GM06990 (cell line): ENCODE measurements around the gene CALCA.

ENCODE experiments used
- DNase-seq: peaks from one replicate; pipeline ENCODE4 v3.0.0-alpha.2; 2011; ENCODE audit not compliant: insufficient read length; ENCODE audit errors: extremely low read depth
- H3K27me3 ChIP-seq: replicated peaks from 2 replicates; pipeline ENCODE4 v1.6.0; 2011; ENCODE audit warnings: low read length; ENCODE audit not compliant: control insufficient read depth, insufficient read depth
- H3K36me3 ChIP-seq: 2 replicates; pipeline ENCODE4 v1.5.1; 2011; ENCODE audit warnings: low read length; ENCODE audit not compliant: control insufficient read depth, insufficient read depth
- H3K4me3 ChIP-seq: replicated peaks from 2 replicates; pipeline ENCODE4 v1.5.1; 2011; ENCODE audit warnings: low read depth, mild to moderate bottlenecking, control low read depth, low read length
- TF ChIP-seq, protein P1 (sequence below): IDR thresholded peaks from 2 replicates; pipeline ENCODE4 v1.5.1; 2011; ENCODE audit warnings: low read length, control low read depth, mild to moderate bottlenecking, inconsistent platforms; ENCODE audit not compliant: insufficient read depth, poor library complexity, severe bottlenecking

The CALCA gene

DNA sequence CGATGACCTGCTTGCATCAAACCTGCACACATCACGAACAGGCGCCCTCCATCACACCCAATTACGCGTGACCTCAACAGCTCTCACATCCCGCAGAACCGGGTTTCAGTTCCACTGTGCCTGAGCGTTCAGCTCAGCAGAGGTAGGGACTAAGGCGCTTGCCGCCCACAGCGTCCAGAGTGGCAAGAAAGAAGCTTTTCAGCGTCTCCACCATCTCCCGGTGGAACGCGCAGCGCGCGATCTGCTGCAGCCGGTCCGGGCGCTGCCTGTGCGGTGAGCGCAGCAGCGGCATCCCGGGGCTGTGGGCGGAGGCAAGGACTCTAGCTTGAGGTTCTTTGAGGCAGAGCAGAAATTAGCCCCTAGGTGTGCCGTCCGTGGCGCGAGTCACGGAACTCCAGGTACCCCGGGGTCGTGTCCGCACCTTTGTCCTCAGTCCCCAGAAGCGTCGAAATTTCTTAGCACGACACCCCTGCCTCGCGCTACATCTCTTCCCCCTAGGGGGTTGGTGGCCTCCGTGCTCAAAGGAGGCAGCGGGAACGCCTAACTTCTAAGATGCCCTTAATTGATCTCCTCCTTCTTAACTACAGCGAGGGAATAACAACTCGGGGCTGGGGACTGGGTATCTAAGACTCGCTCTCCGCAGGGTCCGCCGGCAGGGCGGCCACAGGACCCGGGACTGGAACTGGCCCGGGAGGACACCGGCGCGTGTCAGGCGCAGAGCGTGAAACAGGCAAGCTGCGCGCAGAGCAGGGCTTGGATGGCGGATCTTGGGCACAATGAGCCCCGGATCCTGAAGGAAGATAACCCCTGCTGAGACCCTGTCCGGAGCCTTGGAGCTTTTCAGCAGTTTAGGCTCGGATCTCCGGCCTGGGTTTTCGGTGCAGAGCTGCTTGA lies 1.7 kb upstream of the CALCA start:
- peak; percentile 40 for DNase-seq
- TF ChIP-seq, protein P1, sequence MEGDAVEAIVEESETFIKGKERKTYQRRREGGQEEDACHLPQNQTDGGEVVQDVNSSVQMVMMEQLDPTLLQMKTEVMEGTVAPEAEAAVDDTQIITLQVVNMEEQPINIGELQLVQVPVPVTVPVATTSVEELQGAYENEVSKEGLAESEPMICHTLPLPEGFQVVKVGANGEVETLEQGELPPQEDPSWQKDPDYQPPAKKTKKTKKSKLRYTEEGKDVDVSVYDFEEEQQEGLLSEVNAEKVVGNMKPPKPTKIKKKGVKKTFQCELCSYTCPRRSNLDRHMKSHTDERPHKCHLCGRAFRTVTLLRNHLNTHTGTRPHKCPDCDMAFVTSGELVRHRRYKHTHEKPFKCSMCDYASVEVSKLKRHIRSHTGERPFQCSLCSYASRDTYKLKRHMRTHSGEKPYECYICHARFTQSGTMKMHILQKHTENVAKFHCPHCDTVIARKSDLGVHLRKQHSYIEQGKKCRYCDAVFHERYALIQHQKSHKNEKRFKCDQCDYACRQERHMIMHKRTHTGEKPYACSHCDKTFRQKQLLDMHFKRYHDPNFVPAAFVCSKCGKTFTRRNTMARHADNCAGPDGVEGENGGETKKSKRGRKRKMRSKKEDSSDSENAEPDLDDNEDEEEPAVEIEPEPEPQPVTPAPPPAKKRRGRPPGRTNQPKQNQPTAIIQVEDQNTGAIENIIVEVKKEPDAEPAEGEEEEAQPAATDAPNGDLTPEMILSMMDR: no peak
- Histone ChIP-seq H3K27me3 (peaks cover 3% of the 10 kb centered on the region), H3K36me3 (no peaks in the 10 kb centered on the region), H3K4me3 (no peak overlapping the region)

DNA sequence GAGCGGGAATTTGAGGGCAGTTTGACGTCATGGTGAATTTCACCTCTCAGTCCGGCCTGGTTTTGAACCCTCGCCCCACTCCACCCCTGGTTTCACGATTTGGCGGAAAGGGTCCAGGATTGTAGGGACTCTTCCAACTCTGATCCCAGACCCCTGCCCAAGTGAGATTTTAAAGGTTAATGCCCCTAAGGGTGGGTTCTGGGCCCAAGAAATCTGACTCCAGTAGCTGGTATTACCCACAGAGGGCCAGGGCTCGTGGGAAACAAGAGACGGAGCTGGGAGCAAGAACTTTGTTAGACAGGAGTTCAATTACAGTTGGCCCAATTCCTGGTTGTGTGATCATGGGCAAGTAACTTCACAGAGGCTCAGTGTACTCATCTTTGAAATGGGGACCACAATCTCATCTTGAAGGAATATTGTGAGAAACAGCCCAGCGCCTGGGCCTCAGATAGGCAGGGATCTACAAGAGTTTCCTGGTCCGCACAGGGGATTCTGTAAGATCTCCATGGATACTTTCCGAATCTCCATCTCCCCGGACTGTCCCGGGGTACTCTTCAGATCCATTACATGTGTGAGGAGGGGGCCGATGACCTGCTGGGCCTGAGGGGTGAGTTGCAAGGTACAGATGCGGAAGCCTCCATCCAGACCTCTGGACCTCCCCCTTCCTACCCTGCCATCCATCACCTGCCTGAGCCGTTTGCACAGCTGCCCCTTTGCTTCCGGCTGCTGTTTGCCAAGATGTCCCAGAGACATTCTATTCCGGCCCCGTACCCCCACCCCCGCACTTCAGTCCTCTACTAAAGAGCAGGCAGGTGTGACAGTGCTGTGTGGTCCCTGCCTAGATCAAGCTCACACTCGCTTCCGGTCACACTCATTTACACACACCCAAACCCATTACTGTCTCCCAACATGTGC lies 687 bp upstream of the CALCA start:
- no peak overlapping the region for H3K4me3 ChIP-seq
- peaks cover 3% of the 10 kb centered on the region for H3K27me3 ChIP-seq
- H3K36me3 ChIP-seq: no peaks in the 10 kb centered on the region
- TF ChIP-seq, protein P1: no peak
- no peak for DNase-seq

DNA sequence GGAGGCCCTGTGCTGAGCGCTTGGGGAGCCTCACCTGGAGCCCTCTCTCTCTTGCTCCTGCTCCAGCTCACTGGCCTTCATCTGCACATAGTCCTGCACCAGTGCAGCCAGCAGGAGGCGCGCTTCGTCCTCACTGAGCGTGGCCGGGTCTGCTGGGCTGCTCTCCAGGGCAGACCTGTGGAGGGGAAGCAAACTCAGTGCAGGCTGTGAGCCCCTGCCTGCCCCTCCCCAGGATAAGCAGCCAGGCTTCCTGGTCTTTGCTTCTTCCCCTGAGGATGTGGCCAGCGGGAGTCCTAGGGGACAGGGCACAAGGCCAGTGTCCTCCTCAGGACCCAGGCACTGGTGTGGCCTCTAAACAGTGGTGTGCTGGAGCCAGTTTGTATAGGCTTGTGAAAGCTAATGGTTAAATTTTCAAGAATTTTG lies 2.2 kb downstream of the CALCA start:
- Histone ChIP-seq H3K36me3 (no peaks in the 10 kb centered on the region), H3K4me3 (no peak overlapping the region), H3K27me3 (peaks cover 3% of the 10 kb centered on the region)
- TF ChIP-seq, protein P1: peak; percentile 79
- peak; percentile 29 for DNase-seq

DNA sequence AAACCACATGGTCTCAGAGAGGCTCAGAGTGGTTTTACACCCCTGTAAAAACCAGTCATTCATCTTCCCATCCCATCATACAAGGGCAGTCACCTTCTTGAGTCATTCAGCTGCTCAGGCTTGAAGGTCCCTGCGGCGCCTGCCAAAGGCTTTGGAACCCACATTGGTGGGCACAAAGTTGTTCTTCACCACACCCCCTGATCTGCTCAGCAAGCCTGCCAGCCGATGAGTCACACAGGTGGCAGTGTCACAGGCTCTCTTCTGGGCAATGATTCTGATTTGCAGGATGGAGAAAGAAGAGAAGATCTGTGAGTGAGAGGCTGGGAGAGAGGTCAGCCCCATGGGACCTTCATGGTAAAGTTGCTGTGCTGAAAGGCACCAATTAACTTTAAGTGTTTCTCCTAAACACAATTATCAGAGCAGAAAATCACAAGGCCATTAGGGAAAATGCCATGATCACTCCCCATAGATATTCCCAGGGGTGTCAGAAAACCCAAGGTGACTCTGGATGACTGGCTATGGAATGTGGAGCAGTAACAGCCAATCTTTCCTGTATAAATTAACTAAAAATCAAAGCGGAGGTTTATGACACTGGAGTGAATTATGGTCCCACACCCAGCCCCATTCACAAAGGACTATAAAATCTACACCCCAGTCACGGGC lies 4.4 kb downstream of the CALCA start:
- no peak overlapping the region for H3K4me3 ChIP-seq
- H3K36me3 ChIP-seq: no peaks in the 10 kb centered on the region
- TF ChIP-seq, protein P1: no peak
- DNase-seq: no peak
- peaks cover 2% of the 10 kb centered on the region for H3K27me3 ChIP-seq

DNA sequence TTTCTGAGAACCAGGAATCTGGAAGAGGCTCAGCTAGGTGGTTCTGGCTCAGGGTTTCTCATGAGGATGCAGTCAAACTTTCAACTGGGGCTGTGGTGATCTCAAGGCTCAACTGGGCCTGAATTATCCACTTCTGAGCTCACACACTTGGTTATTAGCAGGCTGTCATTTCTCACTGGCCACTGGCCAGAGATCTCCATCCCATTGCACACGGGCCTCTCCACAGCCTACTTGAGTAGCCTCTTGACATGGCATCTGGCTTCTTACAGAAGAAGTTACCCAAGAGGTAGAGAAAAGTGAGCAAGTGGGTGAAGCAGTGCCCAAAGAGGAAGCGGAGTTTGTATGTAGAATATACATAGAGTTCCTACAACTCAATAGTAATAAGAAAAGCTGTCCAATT lies 16.0 kb downstream of the CALCA start:
- no peaks in the 10 kb centered on the region for H3K27me3 ChIP-seq
- TF ChIP-seq, protein P1: no peak
- no peaks in the 10 kb centered on the region for H3K36me3 ChIP-seq
- no peak for DNase-seq
- H3K4me3 ChIP-seq: no peak overlapping the region
